ENCODE results near the gene NAGA. TPM values are rescaled to one million over a fixed set of nuclear protein-coding genes. Genes with fewer than 3 reads are reported as not detected.
A peak's percentile ranks its signal among the peaks of the same experiment; 100 is the strongest.
"Not testable (repeated sequence)": the region's sequence is repeated elsewhere in the genome, so short reads cannot be mapped to it uniquely, and the experiment has no call there.

The NAGA gene
- total RNA-seq, 2 experiments from 2014 or later, result 14.4 to 16.9 TPM

GRCh38 chr22:42114721-42115120 lies 44.1 kb upstream of the NAGA start:
- no TSS peak for BruUV-seq (replicated peaks)
- Histone ChIP-seq H3K36me3 (ENCODE audit: insufficient read depth, low read length) (peaks cover 11% of the 10 kb centered on the region), H3K4me3 (ENCODE audit: low read depth, low read length, poor library complexity, severe bottlenecking) (no peak overlapping the region), H3K4me2 (ENCODE audit: low read length) (no peak overlapping the region), H3K79me2 (ENCODE audit: insufficient read depth, low read depth, low read length) (no peaks in the 10 kb centered on the region), H4K20me1 (ENCODE audit: insufficient read depth, low read length) (no peaks in the 10 kb centered on the region), H3K9me2 (ENCODE audit: insufficient read depth, low read length) (no peaks in the 10 kb centered on the region), H3K4me1 (ENCODE audit: insufficient read depth, low read length, poor library complexity, severe bottlenecking) (peaks cover 3% of the 10 kb centered on the region), H3K27ac (ENCODE audit: low read depth, low read length, poor library complexity, severe bottlenecking) (no peak overlapping the region), H2AFZ (ENCODE audit: low read length) (no peak overlapping the region), H3K9me3 (ENCODE audit: low read length) (peaks cover 23% of the 10 kb centered on the region)
- peak; percentile 30 for DNase-seq (ENCODE audit: low spot score)
- intact Hi-C loops (cut with micrococcal nuclease; ENCODE audit: unreplicated experiment), result loop anchor here (5.0 kb wide), 1 partner anchor 147 kb away; the partner anchor contains the start of gene SEPTIN3
- ChIA-PET POLR2A (no interaction called here), CTCF (ENCODE audit: unreplicated experiment) (no interaction called here)
- TF ChIP-seq EZH2phosphoT487 (IDR thresholded peaks at IDR 0.05; ENCODE audit: borderline replicate concordance, low read depth, low read length), result no peak
- peak; percentile 60 for TF ChIP-seq CTCF (conservative IDR thresholded peaks at IDR 0.05; ENCODE audit: low read length)

GRCh38 chr22:42112793-42113192 lies 42.2 kb upstream of the NAGA start:
- H3K27ac ChIP-seq (ENCODE audit: low read depth, low read length, poor library complexity, severe bottlenecking); H3K4me2 ChIP-seq (ENCODE audit: low read length); H3K9me2 ChIP-seq (ENCODE audit: insufficient read depth, low read length); BruUV-seq (replicated peaks); CTCF ChIA-PET (ENCODE audit: unreplicated experiment); H3K79me2 ChIP-seq (ENCODE audit: insufficient read depth, low read depth, low read length); H2AFZ ChIP-seq (ENCODE audit: low read length); POLR2A ChIA-PET; H3K4me1 ChIP-seq (ENCODE audit: insufficient read depth, low read length, poor library complexity, severe bottlenecking); H3K4me3 ChIP-seq (ENCODE audit: low read depth, low read length, poor library complexity, severe bottlenecking); H4K20me1 ChIP-seq (ENCODE audit: insufficient read depth, low read length): not testable (repeated sequence)
- peak; percentile 43 for DNase-seq (ENCODE audit: low spot score)
- Histone ChIP-seq H3K36me3 (ENCODE audit: insufficient read depth, low read length) (peaks cover 11% of the 10 kb centered on the region), H3K9me3 (ENCODE audit: low read length) (peaks cover 23% of the 10 kb centered on the region)
- intact Hi-C loops (cut with micrococcal nuclease; ENCODE audit: unreplicated experiment), result loop anchor here (5.0 kb wide), 1 partner anchor 145 kb away; the partner anchor contains the start of gene SEPTIN3
- peak; percentile 63 for TF ChIP-seq CTCF (conservative IDR thresholded peaks at IDR 0.05; ENCODE audit: low read length)

DNA sequence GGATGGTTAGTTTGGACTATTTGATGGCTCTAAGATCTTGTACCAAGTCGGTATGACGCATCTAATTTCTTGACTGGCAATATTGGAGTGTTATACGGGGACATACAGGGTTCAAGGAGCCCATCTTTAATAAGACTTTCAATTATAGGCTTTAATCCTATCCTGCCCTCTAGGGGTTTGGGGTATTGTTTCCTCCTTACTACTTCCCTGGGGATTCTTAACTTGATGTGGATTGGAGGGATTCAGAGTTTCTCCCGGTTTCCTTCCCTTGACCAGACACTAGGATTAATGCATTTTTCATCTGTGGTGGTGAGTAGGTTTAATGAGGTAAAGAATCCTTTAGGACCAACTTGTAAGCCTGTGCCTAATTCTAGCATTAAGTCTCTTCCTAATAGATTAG lies 41.2 kb upstream of the NAGA start:
- Histone ChIP-seq H3K9me3 (ENCODE audit: low read length) (peaks cover 17% of the 10 kb centered on the region), H4K20me1 (ENCODE audit: insufficient read depth, low read length) (no peaks in the 10 kb centered on the region), H3K36me3 (ENCODE audit: insufficient read depth, low read length) (peaks cover 6% of the 10 kb centered on the region), H3K4me1 (ENCODE audit: insufficient read depth, low read length, poor library complexity, severe bottlenecking) (no peaks in the 10 kb centered on the region), H3K4me3 (ENCODE audit: low read depth, low read length, poor library complexity, severe bottlenecking) (no peak overlapping the region), H3K4me2 (ENCODE audit: low read length) (no peak overlapping the region), H3K79me2 (ENCODE audit: insufficient read depth, low read depth, low read length) (no peaks in the 10 kb centered on the region), H2AFZ (ENCODE audit: low read length) (no peak overlapping the region), H3K27ac (ENCODE audit: low read depth, low read length, poor library complexity, severe bottlenecking) (no peak overlapping the region), H3K9me2 (ENCODE audit: insufficient read depth, low read length) (no peaks in the 10 kb centered on the region)
- intact Hi-C loops (cut with micrococcal nuclease; ENCODE audit: unreplicated experiment), result loop anchor here (5.0 kb wide), 1 partner anchor 144 kb away; the partner anchor contains the start of gene SEPTIN3
- no peak for DNase-seq (ENCODE audit: low spot score)
- BruUV-seq (replicated peaks), result no TSS peak
- CTCF ChIA-PET (ENCODE audit: unreplicated experiment), result no interaction called here
- POLR2A ChIA-PET, result interaction anchor here (0.6 kb wide), 1 partner anchor 81 kb away, joined by 3 read pairs; no protein-coding TSS in a partner anchor
- TF ChIP-seq CTCF (conservative IDR thresholded peaks at IDR 0.05; ENCODE audit: low read length) (no peak), EZH2phosphoT487 (IDR thresholded peaks at IDR 0.05; ENCODE audit: borderline replicate concordance, low read depth, low read length) (no peak)
